OCI-LY1 (cell line): ENCODE data around the gene F10.

Source experiments
- EZH2 ChIP-seq: fragments of 200-600 bp; sonication (generic), shearing (Covaris generic); IDR thresholded peaks from 2 replicates; pipeline ENCODE4 v1.8.0; 2017; ENCODE audit warnings: borderline replicate concordance, mixed run types, mild to moderate bottlenecking, antibody characterized with exemption, low read length, moderate library complexity, mixed read lengths
- TF ChIP-seq, protein P1 (sequence below): fragments of 200-600 bp; sonication (generic), shearing (Covaris generic); IDR thresholded peaks from 2 replicates; pipeline ENCODE4 v1.5.1; 2017; ENCODE audit warnings: mild to moderate bottlenecking, antibody characterized with exemption, low read length, moderate library complexity, mixed read lengths

DNA sequence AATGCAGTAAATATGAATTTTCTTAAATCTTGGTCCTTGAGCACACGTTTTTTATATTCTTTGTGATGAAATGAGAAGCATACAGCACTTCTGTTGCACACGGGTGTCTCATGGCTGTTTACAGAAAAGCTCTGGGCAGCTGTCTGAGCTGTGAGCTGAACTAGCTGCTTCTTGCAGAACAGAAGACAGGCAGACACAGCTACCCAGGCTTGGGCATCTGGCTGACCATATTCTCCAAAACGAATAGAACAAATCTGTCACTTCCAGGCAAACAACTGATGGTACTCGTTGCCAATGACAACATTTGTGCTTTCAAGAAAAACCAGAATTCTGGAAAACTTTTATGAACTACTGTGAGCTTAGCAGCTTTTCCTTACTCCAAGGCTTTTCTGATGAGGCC is 69.7 kb downstream of the F10 start:
- TF ChIP-seq, protein P1, sequence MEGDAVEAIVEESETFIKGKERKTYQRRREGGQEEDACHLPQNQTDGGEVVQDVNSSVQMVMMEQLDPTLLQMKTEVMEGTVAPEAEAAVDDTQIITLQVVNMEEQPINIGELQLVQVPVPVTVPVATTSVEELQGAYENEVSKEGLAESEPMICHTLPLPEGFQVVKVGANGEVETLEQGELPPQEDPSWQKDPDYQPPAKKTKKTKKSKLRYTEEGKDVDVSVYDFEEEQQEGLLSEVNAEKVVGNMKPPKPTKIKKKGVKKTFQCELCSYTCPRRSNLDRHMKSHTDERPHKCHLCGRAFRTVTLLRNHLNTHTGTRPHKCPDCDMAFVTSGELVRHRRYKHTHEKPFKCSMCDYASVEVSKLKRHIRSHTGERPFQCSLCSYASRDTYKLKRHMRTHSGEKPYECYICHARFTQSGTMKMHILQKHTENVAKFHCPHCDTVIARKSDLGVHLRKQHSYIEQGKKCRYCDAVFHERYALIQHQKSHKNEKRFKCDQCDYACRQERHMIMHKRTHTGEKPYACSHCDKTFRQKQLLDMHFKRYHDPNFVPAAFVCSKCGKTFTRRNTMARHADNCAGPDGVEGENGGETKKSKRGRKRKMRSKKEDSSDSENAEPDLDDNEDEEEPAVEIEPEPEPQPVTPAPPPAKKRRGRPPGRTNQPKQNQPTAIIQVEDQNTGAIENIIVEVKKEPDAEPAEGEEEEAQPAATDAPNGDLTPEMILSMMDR: no peak
- TF ChIP-seq EZH2: no peak
